ENCODE measurements around the gene TMEM164. TPM values are rescaled to one million over a fixed set of nuclear protein-coding genes. Genes with fewer than 3 reads are reported as not detected.

The TMEM164 gene
- total and polyA plus RNA-seq, 2 experiments from 2014 or later: 3.4 to 17.2 TPM

DNA sequence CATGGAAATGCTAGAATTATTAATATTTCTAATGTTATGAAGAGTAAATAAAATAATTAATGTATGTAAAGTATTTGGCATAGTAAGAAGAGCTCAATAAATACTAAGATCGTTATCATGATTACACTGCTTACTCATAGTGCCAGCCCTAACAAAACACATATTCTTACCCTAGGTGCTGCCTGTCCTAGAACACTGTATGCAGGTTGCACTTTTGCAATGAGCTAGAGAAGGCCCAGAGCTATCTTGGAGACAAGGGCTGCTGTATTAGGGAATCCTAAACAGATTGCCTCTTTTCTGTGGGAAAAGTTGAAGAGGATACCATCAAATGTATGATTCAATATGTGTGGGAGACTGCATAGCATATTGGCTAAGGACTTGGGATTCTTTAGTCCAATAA is 48.0 kb upstream of the TMEM164 start (continued):
- TF ChIP-seq REST (IDR thresholded peaks at IDR 0.05; ENCODE audit: unreplicated experiment) (no peak), EZH2phosphoT487 (IDR thresholded peaks at IDR 0.05; ENCODE audit: unreplicated experiment) (no peak), EZH2 (IDR thresholded peaks at IDR 0.05; ENCODE audit: low read depth, unreplicated experiment) (no peak), NANOG (IDR thresholded peaks at IDR 0.05; ENCODE audit: borderline replicate concordance) (no peak)
- TF ChIP-seq, protein P1, sequence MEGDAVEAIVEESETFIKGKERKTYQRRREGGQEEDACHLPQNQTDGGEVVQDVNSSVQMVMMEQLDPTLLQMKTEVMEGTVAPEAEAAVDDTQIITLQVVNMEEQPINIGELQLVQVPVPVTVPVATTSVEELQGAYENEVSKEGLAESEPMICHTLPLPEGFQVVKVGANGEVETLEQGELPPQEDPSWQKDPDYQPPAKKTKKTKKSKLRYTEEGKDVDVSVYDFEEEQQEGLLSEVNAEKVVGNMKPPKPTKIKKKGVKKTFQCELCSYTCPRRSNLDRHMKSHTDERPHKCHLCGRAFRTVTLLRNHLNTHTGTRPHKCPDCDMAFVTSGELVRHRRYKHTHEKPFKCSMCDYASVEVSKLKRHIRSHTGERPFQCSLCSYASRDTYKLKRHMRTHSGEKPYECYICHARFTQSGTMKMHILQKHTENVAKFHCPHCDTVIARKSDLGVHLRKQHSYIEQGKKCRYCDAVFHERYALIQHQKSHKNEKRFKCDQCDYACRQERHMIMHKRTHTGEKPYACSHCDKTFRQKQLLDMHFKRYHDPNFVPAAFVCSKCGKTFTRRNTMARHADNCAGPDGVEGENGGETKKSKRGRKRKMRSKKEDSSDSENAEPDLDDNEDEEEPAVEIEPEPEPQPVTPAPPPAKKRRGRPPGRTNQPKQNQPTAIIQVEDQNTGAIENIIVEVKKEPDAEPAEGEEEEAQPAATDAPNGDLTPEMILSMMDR (conservative IDR thresholded peaks at IDR 0.05; ENCODE audit: low read depth in 2 of 2): no peak

- H3K4me2 ChIP-seq: no peak overlapping the region
- H3K36me3 Mint-ChIP-seq (ENCODE audit: low read depth): no peaks in the 10 kb centered on the region
- peaks cover 7% of the 10 kb centered on the region for H3K4me1 Mint-ChIP-seq
- no peaks in the 10 kb centered on the region for H4K20me1 ChIP-seq (replicated peaks; ENCODE audit: insufficient read depth)
- H3K4me3 Mint-ChIP-seq: no peak overlapping the region
- no peaks in the 10 kb centered on the region for H3F3A ChIP-seq (replicated peaks; ENCODE audit: low read depth)
- no peaks in the 10 kb centered on the region for H3K27me3 ChIP-seq (ENCODE audit: insufficient read depth)
- H3K27me3 Mint-ChIP-seq (ENCODE audit: insufficient read depth, low read depth, poor library complexity): no peaks in the 10 kb centered on the region
- no peak overlapping the region for H3K27ac ChIP-seq (ENCODE audit: low read depth)
- ATAC-seq (no peak), DNase-seq (ENCODE audit: low spot score) (no peak)
- H3K9me3 Mint-ChIP-seq: no peaks in the 10 kb centered on the region
- TF ChIP-seq NANOG (IDR thresholded peaks at IDR 0.05; ENCODE audit: borderline replicate concordance) (no peak), ETS1 (IDR thresholded peaks at IDR 0.05) (no peak), EZH2 (IDR thresholded peaks at IDR 0.05; ENCODE audit: low read depth, unreplicated experiment) (no peak), CREB1 (CRISPR knock-in tag; IDR thresholded peaks at IDR 0.05; ENCODE audit: low read depth) (no peak), ZNF114 (CRISPR knock-in tag; IDR thresholded peaks at IDR 0.05) (no peak), POLR2AphosphoS5 (IDR thresholded peaks at IDR 0.05; ENCODE audit: low read depth) (no peak), STAT1 (IDR thresholded peaks at IDR 0.05; ENCODE audit: unreplicated experiment) (no peak), EZH2phosphoT487 (IDR thresholded peaks at IDR 0.05; ENCODE audit: unreplicated experiment) (no peak), JUNB (IDR thresholded peaks at IDR 0.05; ENCODE audit: unreplicated experiment) (no peak), ZNF331 (CRISPR knock-in tag; IDR thresholded peaks at IDR 0.05; ENCODE audit: low read depth) (no peak)
- TF ChIP-seq, protein P2, sequence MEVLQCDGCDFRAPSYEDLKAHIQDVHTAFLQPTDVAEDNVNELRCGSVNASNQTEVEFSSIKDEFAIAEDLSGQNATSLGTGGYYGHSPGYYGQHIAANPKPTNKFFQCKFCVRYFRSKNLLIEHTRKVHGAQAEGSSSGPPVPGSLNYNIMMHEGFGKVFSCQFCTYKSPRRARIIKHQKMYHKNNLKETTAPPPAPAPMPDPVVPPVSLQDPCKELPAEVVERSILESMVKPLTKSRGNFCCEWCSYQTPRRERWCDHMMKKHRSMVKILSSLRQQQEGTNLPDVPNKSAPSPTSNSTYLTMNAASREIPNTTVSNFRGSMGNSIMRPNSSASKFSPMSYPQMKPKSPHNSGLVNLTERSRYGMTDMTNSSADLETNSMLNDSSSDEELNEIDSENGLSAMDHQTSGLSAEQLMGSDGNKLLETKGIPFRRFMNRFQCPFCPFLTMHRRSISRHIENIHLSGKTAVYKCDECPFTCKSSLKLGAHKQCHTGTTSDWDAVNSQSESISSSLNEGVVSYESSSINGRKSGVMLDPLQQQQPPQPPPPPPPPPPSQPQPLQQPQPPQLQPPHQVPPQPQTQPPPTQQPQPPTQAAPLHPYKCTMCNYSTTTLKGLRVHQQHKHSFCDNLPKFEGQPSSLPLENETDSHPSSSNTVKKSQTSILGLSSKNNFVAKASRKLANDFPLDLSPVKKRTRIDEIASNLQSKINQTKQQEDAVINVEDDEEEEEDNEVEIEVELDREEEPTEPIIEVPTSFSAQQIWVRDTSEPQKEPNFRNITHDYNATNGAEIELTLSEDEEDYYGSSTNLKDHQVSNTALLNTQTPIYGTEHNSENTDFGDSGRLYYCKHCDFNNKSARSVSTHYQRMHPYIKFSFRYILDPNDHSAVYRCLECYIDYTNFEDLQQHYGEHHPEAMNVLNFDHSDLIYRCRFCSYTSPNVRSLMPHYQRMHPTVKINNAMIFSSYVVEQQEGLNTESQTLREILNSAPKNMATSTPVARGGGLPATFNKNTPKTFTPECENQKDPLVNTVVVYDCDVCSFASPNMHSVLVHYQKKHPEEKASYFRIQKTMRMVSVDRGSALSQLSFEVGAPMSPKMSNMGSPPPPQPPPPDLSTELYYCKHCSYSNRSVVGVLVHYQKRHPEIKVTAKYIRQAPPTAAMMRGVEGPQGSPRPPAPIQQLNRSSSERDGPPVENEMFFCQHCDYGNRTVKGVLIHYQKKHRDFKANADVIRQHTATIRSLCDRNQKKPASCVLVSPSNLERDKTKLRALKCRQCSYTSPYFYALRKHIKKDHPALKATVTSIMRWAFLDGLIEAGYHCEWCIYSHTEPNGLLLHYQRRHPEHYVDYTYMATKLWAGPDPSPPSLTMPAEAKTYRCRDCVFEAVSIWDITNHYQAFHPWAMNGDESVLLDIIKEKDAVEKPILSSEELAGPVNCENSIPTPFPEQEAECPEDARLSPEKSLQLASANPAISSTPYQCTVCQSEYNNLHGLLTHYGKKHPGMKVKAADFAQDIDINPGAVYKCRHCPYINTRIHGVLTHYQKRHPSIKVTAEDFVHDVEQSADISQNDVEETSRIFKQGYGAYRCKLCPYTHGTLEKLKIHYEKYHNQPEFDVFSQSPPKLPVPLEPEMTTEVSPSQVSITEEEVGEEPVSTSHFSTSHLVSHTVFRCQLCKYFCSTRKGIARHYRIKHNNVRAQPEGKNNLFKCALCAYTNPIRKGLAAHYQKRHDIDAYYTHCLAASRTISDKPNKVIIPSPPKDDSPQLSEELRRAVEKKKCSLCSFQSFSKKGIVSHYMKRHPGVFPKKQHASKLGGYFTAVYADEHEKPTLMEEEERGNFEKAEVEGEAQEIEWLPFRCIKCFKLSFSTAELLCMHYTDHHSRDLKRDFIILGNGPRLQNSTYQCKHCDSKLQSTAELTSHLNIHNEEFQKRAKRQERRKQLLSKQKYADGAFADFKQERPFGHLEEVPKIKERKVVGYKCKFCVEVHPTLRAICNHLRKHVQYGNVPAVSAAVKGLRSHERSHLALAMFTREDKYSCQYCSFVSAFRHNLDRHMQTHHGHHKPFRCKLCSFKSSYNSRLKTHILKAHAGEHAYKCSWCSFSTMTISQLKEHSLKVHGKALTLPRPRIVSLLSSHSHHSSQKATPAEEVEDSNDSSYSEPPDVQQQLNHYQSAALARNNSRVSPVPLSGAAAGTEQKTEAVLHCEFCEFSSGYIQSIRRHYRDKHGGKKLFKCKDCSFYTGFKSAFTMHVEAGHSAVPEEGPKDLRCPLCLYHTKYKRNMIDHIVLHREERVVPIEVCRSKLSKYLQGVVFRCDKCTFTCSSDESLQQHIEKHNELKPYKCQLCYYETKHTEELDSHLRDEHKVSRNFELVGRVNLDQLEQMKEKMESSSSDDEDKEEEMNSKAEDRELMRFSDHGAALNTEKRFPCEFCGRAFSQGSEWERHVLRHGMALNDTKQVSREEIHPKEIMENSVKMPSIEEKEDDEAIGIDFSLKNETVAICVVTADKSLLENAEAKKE (CRISPR knock-in tag; IDR thresholded peaks at IDR 0.05): no peak
- H3K4me1 ChIP-seq (ENCODE audit: insufficient read depth): no peaks in the 10 kb centered on the region
- H3K79me2 ChIP-seq (replicated peaks; ENCODE audit: insufficient read depth): no peaks in the 10 kb centered on the region
- H3K4me3 ChIP-seq: no peak overlapping the region
- H3K9me2 ChIP-seq (ENCODE audit: insufficient read depth): no peaks in the 10 kb centered on the region
- no peak overlapping the region for H3K27ac Mint-ChIP-seq
- H3K36me3 ChIP-seq (ENCODE audit: insufficient read depth): no peaks in the 10 kb centered on the region
- no peak overlapping the region for H2AFZ ChIP-seq
These were observed 44.6 kb upstream of the TMEM164 start for GRCh38 chrX:109958266-109958665.
